Activated CD4-positive, alpha-beta T cell treated with anti-CD3 and anti-CD28 coated beads, Interleukin-2, amount 50 U/mL, for 16 hours (primary cell): ENCODE measurements around the gene RIBC2.
"Not testable (repeated sequence)": the region's sequence is repeated elsewhere in the genome, so short reads cannot be mapped to it uniquely, and the experiment has no call there.

Experiments used
- DNase-seq: peaks from one replicate; pipeline ENCODE4 v3.0.0-alpha.2; 2020

The RIBC2 gene

GRCh38 chr22:45413368-45414211, at the start of gene RIBC2, which contains the start of gene SMC1B:
TSS of gene RIBC2 (plus strand) at chr22:45413693. CDS start at chr22:45413887, 194 bp downstream.
TSS of gene SMC1B (minus strand) at chr22:45413599. CDS start at chr22:45413567, 32 bp downstream.
- DNase-seq = peak; percentile 91

GRCh38 chr22:45366713-45367112, 46.8 kb upstream of the RIBC2 start:
- DNase-seq = no peak

GRCh38 chr22:45373592-45373991, 39.9 kb upstream of the RIBC2 start:
- DNase-seq = not testable (repeated sequence)

- DNase-seq = no peak
These were observed 37.5 kb upstream of the RIBC2 start for GRCh38 chr22:45376009-45376408.

- no peak for DNase-seq
These were observed 36.8 kb upstream of the RIBC2 start for GRCh38 chr22:45376703-45377102.

- no peak for DNase-seq
These were observed 32.1 kb upstream of the RIBC2 start for GRCh38 chr22:45381348-45381747.

GRCh38 chr22:45389546-45389945, 23.9 kb upstream of the RIBC2 start:
- no peak for DNase-seq

GRCh38 chr22:45397806-45398205, 15.7 kb upstream of the RIBC2 start:
- DNase-seq = no peak

GRCh38 chr22:45398214-45398613, 15.3 kb upstream of the RIBC2 start:
- DNase-seq = no peak

- no peak for DNase-seq
These were observed 13.6 kb upstream of the RIBC2 start for GRCh38 chr22:45399712-45400445.

GRCh38 chr22:45402466-45402985, 11.0 kb upstream of the RIBC2 start:
- no peak for DNase-seq

GRCh38 chr22:45407793-45408192, 5.7 kb upstream of the RIBC2 start:
- DNase-seq = no peak

- DNase-seq = no peak
These were observed 503 bp upstream of the RIBC2 start for GRCh38 chr22:45413013-45413367.

GRCh38 chr22:45418056-45418769, 4.7 kb downstream of the RIBC2 start:
- no peak for DNase-seq

GRCh38 chr22:45418770-45419138, 5.3 kb downstream of the RIBC2 start:
- no peak for DNase-seq

GRCh38 chr22:45420011-45420410, 6.5 kb downstream of the RIBC2 start:
- no peak for DNase-seq

GRCh38 chr22:45420539-45420938, 7.0 kb downstream of the RIBC2 start:
- no peak for DNase-seq

- no peak for DNase-seq
These were observed 8.0 kb downstream of the RIBC2 start for GRCh38 chr22:45421349-45422055.

GRCh38 chr22:45422237-45422983, 8.9 kb downstream of the RIBC2 start:
- no peak for DNase-seq

- DNase-seq = no peak
These were observed 10.0 kb downstream of the RIBC2 start for GRCh38 chr22:45423524-45423923.

- no peak for DNase-seq
These were observed 10.8 kb downstream of the RIBC2 start for GRCh38 chr22:45424241-45424731.

- DNase-seq = no peak
These were observed 11.6 kb downstream of the RIBC2 start for GRCh38 chr22:45425101-45425500.
